Smooth muscle cell (in vitro differentiated cells): Measurements from ENCODE around the gene CTSZ. TPM values are rescaled to one million over a fixed set of nuclear protein-coding genes. Genes with fewer than 3 reads are reported as not detected.
A peak's percentile ranks its signal among the peaks of the same experiment; 100 is the strongest.

Source experiments
- DNase-seq: peaks from one replicate; lab custom pipeline; 2025; ENCODE audit not compliant: unreplicated experiment; lab: John Stamatoyannopoulos, UW
- H2AFZ ChIP-seq: fragments of 200-600 bp; sonication (generic); 2 replicates; pipeline ENCODE4 v1.6.0; 2016; ENCODE audit warnings: antibody characterized with exemption, low read depth, mild to moderate bottlenecking
- H3F3A ChIP-seq: fragments of 200-600 bp; sonication (generic); 2 replicates; pipeline ENCODE4 v1.6.0; 2017; ENCODE audit warnings: antibody characterized with exemption, low read depth
- H3K27ac ChIP-seq: fragments of 200-600 bp; sonication (generic); 2 replicates; pipeline ENCODE4 v1.5.1; 2016; ENCODE audit warnings: low read depth, mild to moderate bottlenecking
- H3K27me3 ChIP-seq: fragments of 200-600 bp; sonication (generic); 2 replicates; pipeline ENCODE4 v1.6.1; 2016; ENCODE audit warnings: low read depth, mild to moderate bottlenecking
- H3K36me3 ChIP-seq: fragments of 200-600 bp; sonication (generic); 2 replicates; pipeline ENCODE4 v1.5.1; 2016; ENCODE audit warnings: low read depth
- H3K4me1 ChIP-seq: fragments of 200-600 bp; sonication (generic); 2 replicates; pipeline ENCODE4 v1.5.1; 2016; ENCODE audit warnings: low read depth
- H3K4me2 ChIP-seq: fragments of 200-600 bp; sonication (generic); 2 replicates; pipeline ENCODE4 v1.6.0; 2016; ENCODE audit warnings: mild to moderate bottlenecking
- H3K4me3 ChIP-seq: fragments of 200-600 bp; sonication (generic); 2 replicates; pipeline ENCODE4 v1.5.1; 2016; ENCODE audit warnings: mild to moderate bottlenecking
- H3K79me2 ChIP-seq: fragments of 200-600 bp; sonication (generic); 2 replicates; pipeline ENCODE4 v1.6.0; 2016; ENCODE audit warnings: low read depth, mild to moderate bottlenecking
- H3K9ac ChIP-seq: fragments of 200-600 bp; sonication (generic); 2 replicates; pipeline ENCODE4 v1.6.0; 2016; ENCODE audit warnings: low read depth
- H3K9me3 ChIP-seq: fragments of 200-600 bp; sonication (generic); replicated peaks from 2 replicates; pipeline ENCODE4 v1.5.1; 2016; ENCODE audit warnings: low read depth
- H4K20me1 ChIP-seq: fragments of 200-600 bp; sonication (generic); 2 replicates; pipeline ENCODE4 v1.6.0; 2016; ENCODE audit warnings: low read depth
- CTCF ChIP-seq: fragments of 200-600 bp; sonication (generic); IDR thresholded peaks from 2 replicates; pipeline ENCODE4 v1.5.1; 2017; ENCODE audit warnings: borderline replicate concordance, mild to moderate bottlenecking, antibody characterized with exemption; ENCODE audit not compliant: insufficient read depth, poor library complexity, severe bottlenecking
- WGBS: methylation state at CpG from one replicate; pipeline ENCODE4 v1.1.7; 2016; ENCODE audit warnings: low lambda C conversion rate; 5-methylcytosine and 5-hydroxymethylcytosine counted together
- polyA plus RNA-seq: library from polyadenylated mRNA; unstranded; fragments of >200 nt; fragmentation: Nextera tagmentation; extraction: Ambion mirVana; gene quantifications from 2 replicates; pipeline ENCODE4 v1.2.1, GENCODE V29; 2016
- total RNA-seq: library from RNA; depleted of rRNA; stranded (reverse); fragments of >200 nt; gene quantifications from 2 replicates; pipeline ENCODE4 v1.2.3, GENCODE V29; 2014

Gene CTSZ
- total and polyA plus RNA-seq, 2 experiments from 2014 or later: 12.7 to 151 TPM

GRCh38 chr20:59015411-59015810 is 8.4 kb upstream of the CTSZ start:
- Histone ChIP-seq H3K4me2 (no peak overlapping the region), H3K27ac (no peak overlapping the region), H3K4me3 (no peak overlapping the region), H3K27me3 (no peaks in the 10 kb centered on the region), H3F3A (no peaks in the 10 kb centered on the region), H3K36me3 (no peaks in the 10 kb centered on the region), H2AFZ (no peak overlapping the region), H3K79me2 (peaks cover 6% of the 10 kb centered on the region), H3K9me3 (no peaks in the 10 kb centered on the region), H3K9ac (no peak overlapping the region), H3K4me1 (peaks cover 6% of the 10 kb centered on the region), H4K20me1 (no peaks in the 10 kb centered on the region)
- no peak for TF ChIP-seq CTCF
- WGBS: 93% methylated on average over 16 of the region's 16 CpGs
- DNase-seq: no peak

- no peak for DNase-seq
- no peak for TF ChIP-seq CTCF
- H3K27me3 ChIP-seq: no peaks in the 10 kb centered on the region
- no peaks in the 10 kb centered on the region for H4K20me1 ChIP-seq
- H3K36me3 ChIP-seq: no peaks in the 10 kb centered on the region
- H3K79me2 ChIP-seq: peaks cover 4% of the 10 kb centered on the region
- no peak overlapping the region for H3K4me3 ChIP-seq
- peak overlapping the region; percentile 75 for H3K27ac ChIP-seq
- no peak overlapping the region for H2AFZ ChIP-seq
- no peaks in the 10 kb centered on the region for H3F3A ChIP-seq
- peaks cover 6% of the 10 kb centered on the region for H3K4me1 ChIP-seq
- peak overlapping the region; percentile 23 for H3K4me2 ChIP-seq
- 88% methylated on average over 17 of the region's 17 CpGs for WGBS
- peak overlapping the region; percentile 49 for H3K9ac ChIP-seq
- no peaks in the 10 kb centered on the region for H3K9me3 ChIP-seq
Measured at GRCh38 chr20:59014680-59015389, 7.8 kb upstream of the CTSZ start.

GRCh38 chr20:59013959-59014608 is 7.0 kb upstream of the CTSZ start:
- Histone ChIP-seq H3K4me2 (peak overlapping the region; percentile 23), H3K4me1 (peaks cover 6% of the 10 kb centered on the region), H3K36me3 (no peaks in the 10 kb centered on the region), H3K9ac (peak overlapping the region; percentile 49), H3K4me3 (no peak overlapping the region), H2AFZ (no peak overlapping the region), H3K9me3 (no peaks in the 10 kb centered on the region), H4K20me1 (no peaks in the 10 kb centered on the region), H3K79me2 (no peaks in the 10 kb centered on the region), H3K27me3 (no peaks in the 10 kb centered on the region), H3F3A (no peaks in the 10 kb centered on the region), H3K27ac (peak overlapping the region; percentile 75)
- no peak for DNase-seq
- 76% methylated on average over 13 of the region's 13 CpGs for WGBS
- TF ChIP-seq CTCF: no peak
